H1 (cell line): ENCODE data around the gene PRKAR1B. TPM values are rescaled to one million over a fixed set of nuclear protein-coding genes. Genes with fewer than 3 reads are reported as not detected.
A peak's percentile ranks its signal among the peaks of the same experiment; 100 is the strongest.

ENCODE experiments used
- CTCF ChIA-PET: fragments of 300-600 bp; sonication (Branson Sonifier 250); formaldehyde crosslinking; loops from one replicate; lab custom pipeline; 2021; ENCODE audit not compliant: partially characterized antibody; lab: Charles Lee
- POLR2A ChIA-PET: fragments of 300-600 bp; sonication (Branson Sonifier 250); formaldehyde crosslinking; loops from one replicate; lab custom pipeline; 2021; ENCODE audit warnings: inconsistent platforms; ENCODE audit not compliant: partially characterized antibody; lab: Charles Lee
- DNase-seq, 2 experiments: peaks; one replicate each; pipeline versions ENCODE4 v3.0.0 to v3.0.0-alpha.2; 2010 to 2022; ENCODE audit warnings: low spot score in 2 of 2, low read depth in 1 of 2, mixed read lengths in 1 of 2
- FAIRE-seq: peaks from 2 replicates; lab custom pipeline; 2011; peaks lifted over from hg19 to GRCh38; lab: Jason Lieb, UNC
- H2AFZ ChIP-seq: 2 replicates; pipeline ENCODE4 v1.8.1; 2012; ENCODE audit warnings: low read length, inconsistent platforms
- H2AK5ac ChIP-seq: 2 replicates; pipeline ENCODE4 v1.6.1; 2013; ENCODE audit warnings: low read depth, low read length
- H2BK120ac ChIP-seq: replicated peaks from 2 replicates; pipeline ENCODE3; 2013; ENCODE audit warnings: low read depth, low read length, inconsistent platforms
- H2BK12ac ChIP-seq: 2 replicates; pipeline ENCODE4 v1.6.1; 2013; ENCODE audit warnings: low read depth, low read length
- H2BK15ac ChIP-seq: 2 replicates; pipeline ENCODE4 v1.6.1; 2013; ENCODE audit warnings: low read length
- H2BK20ac ChIP-seq: 2 replicates; pipeline ENCODE4 v1.6.1; 2013; ENCODE audit warnings: low read length
- H2BK5ac ChIP-seq: 2 replicates; pipeline ENCODE4 v1.6.1; 2013; ENCODE audit warnings: low read depth, low read length
- H3K14ac ChIP-seq: 2 replicates; pipeline ENCODE4 v1.6.1; 2013; ENCODE audit warnings: inconsistent platforms; ENCODE audit not compliant: insufficient read length
- H3K18ac ChIP-seq: 2 replicates; pipeline ENCODE4 v1.6.1; 2013; ENCODE audit warnings: low read length; ENCODE audit errors: extremely low read depth
- H3K23ac ChIP-seq: 2 replicates; pipeline ENCODE4 v1.6.1; 2013; ENCODE audit warnings: inconsistent platforms; ENCODE audit not compliant: insufficient read length
- H3K23me2 ChIP-seq: 2 replicates; pipeline ENCODE4 v1.6.1; 2013; ENCODE audit warnings: low read depth, low read length
- H3K27ac ChIP-seq: 2 replicates; pipeline ENCODE4 v1.6.1; 2011; ENCODE audit warnings: low read depth, low read length, inconsistent platforms
- H3K27me3 ChIP-seq, 4 experiments: replicated peaks in 1 of 4; 1 replicate in 1 of 4; 2 replicates in 3 of 4; pipeline versions ENCODE4 v1.6.1 to v1.8.1; 2011 to 2013; ENCODE audit warnings: low read length in 3 of 4, mild to moderate bottlenecking in 3 of 4, inconsistent platforms in 2 of 4, mixed read lengths in 2 of 4, moderate library complexity in 1 of 4; ENCODE audit not compliant: control insufficient read depth in 3 of 4, insufficient read depth in 3 of 4; ENCODE audit errors: extremely low read depth in 1 of 4
- H3K36me3 ChIP-seq, 4 experiments: 2 replicates each; pipeline versions ENCODE4 v1.6.1 to v1.8.1; 2011 to 2013; ENCODE audit warnings: mild to moderate bottlenecking in 4 of 4, low read length in 3 of 4, moderate library complexity in 2 of 4, control low read depth in 1 of 4, inconsistent platforms in 1 of 4; ENCODE audit not compliant: insufficient read depth in 4 of 4, control insufficient read depth in 2 of 4
- H3K4ac ChIP-seq: replicated peaks from 2 replicates; pipeline ENCODE3; 2013; ENCODE audit warnings: low read length, low read depth, mixed read lengths, inconsistent platforms; ENCODE audit not compliant: insufficient read length
- H3K4me1 ChIP-seq, 4 experiments: replicated peaks in 1 of 4; 1 replicate in 1 of 4; 2 replicates in 3 of 4; pipeline versions ENCODE4 v1.6.1 to v1.8.1; 2011 to 2013; ENCODE audit warnings: low read length in 3 of 4, inconsistent platforms in 2 of 4, mixed read lengths in 1 of 4; ENCODE audit not compliant: insufficient read depth in 4 of 4, control insufficient read depth in 3 of 4
- H3K4me2 ChIP-seq, 2 experiments: 2 replicates each; pipeline versions ENCODE4 v1.6.1 to v1.8.1; 2011 to 2013; ENCODE audit warnings: low read depth in 2 of 2, low read length in 2 of 2, control low read depth in 1 of 2, inconsistent platforms in 1 of 2, mild to moderate bottlenecking in 1 of 2; ENCODE audit not compliant: insufficient read depth in 1 of 2
- H3K4me3 ChIP-seq, 4 experiments: fragments of 200-600, 300-600 bp in 1 of 4; sonication (generic), shearing (Covaris generic), sonication (Bioruptor Twin) in 1 of 4; 2 replicates each; pipeline versions ENCODE4 v1.5.1 to v1.8.1; 2011 to 2016; ENCODE audit warnings: low read length in 4 of 4, low read depth in 3 of 4, control low read depth in 2 of 4, inconsistent platforms in 2 of 4, mild to moderate bottlenecking in 2 of 4, mixed read lengths in 1 of 4, moderate library complexity in 1 of 4; ENCODE audit not compliant: insufficient read depth in 2 of 4; ENCODE audit errors: extremely low read depth in 1 of 4
- H3K56ac ChIP-seq: replicated peaks from 2 replicates; pipeline ENCODE3; 2013; ENCODE audit warnings: low read depth, mild to moderate bottlenecking, mixed read lengths, low read length, inconsistent platforms; ENCODE audit not compliant: insufficient read length
- H3K79me1 ChIP-seq: 2 replicates; pipeline ENCODE4 v1.6.1; 2013; ENCODE audit warnings: low read depth, low read length, control low read depth
- H3K79me2 ChIP-seq, 2 experiments: 2 replicates each; pipeline versions ENCODE4 v1.6.1 to v1.8.1; 2012 to 2013; ENCODE audit warnings: low read length in 2 of 2, mild to moderate bottlenecking in 2 of 2, inconsistent platforms in 1 of 2; ENCODE audit not compliant: insufficient read depth in 2 of 2, control insufficient read depth in 1 of 2
- H3K9ac ChIP-seq, 4 experiments: replicated peaks in 1 of 4; 1 replicate in 1 of 4; 2 replicates in 3 of 4; pipeline versions ENCODE4 v1.6.1 to v1.8.1; 2011 to 2013; ENCODE audit warnings: low read depth in 3 of 4, low read length in 3 of 4, control low read depth in 2 of 4, mild to moderate bottlenecking in 2 of 4, moderate library complexity in 2 of 4, inconsistent platforms in 1 of 4; ENCODE audit errors: extremely low read depth in 1 of 4
- H3K9me3 ChIP-seq, 2 experiments: 2 replicates each; pipeline versions ENCODE4 v1.6.1 to v1.8.1; 2012 to 2013; ENCODE audit warnings: mild to moderate bottlenecking in 2 of 2, moderate library complexity in 2 of 2, control low read depth in 1 of 2, inconsistent platforms in 1 of 2, low read depth in 1 of 2, low read length in 1 of 2, mixed read lengths in 1 of 2; ENCODE audit not compliant: insufficient read depth in 2 of 2
- H4K20me1 ChIP-seq, 2 experiments: replicated peaks in 1 of 2; 2 replicates each; pipeline versions ENCODE3 to v1.8.1; 2011 to 2013; ENCODE audit warnings: inconsistent platforms in 2 of 2, low read length in 2 of 2, mild to moderate bottlenecking in 1 of 2; ENCODE audit not compliant: insufficient read depth in 2 of 2, control insufficient read depth in 1 of 2
- H4K5ac ChIP-seq: 2 replicates; pipeline ENCODE4 v1.6.1; 2013; ENCODE audit warnings: low read length, low read depth, mixed read lengths, inconsistent platforms; ENCODE audit not compliant: insufficient read length
- H4K8ac ChIP-seq: 2 replicates; pipeline ENCODE4 v1.8.0; 2013; ENCODE audit warnings: mild to moderate bottlenecking, moderate library complexity, low read length, inconsistent platforms; ENCODE audit not compliant: insufficient read depth; ENCODE audit errors: extremely low read depth
- H4K91ac ChIP-seq: replicated peaks from 2 replicates; pipeline ENCODE3; 2013; ENCODE audit warnings: low read length, mixed read lengths, inconsistent platforms; ENCODE audit not compliant: insufficient read length
- CHD2 ChIP-seq: IDR thresholded peaks from 2 replicates; pipeline ENCODE4 v1.6.1; 2012; ENCODE audit warnings: low read length, improper control_type of control experiment
- EP300 ChIP-seq, 2 experiments: IDR thresholded peaks; 1 replicate in 1 of 2; 2 replicates in 1 of 2; pipeline ENCODE4 v1.6.1; 2011 to 2012; ENCODE audit warnings: low read depth in 2 of 2, low read length in 2 of 2, mild to moderate bottlenecking in 2 of 2, borderline replicate concordance in 1 of 2, inconsistent platforms in 1 of 2, moderate library complexity in 1 of 2
- GTF2F1 ChIP-seq: IDR thresholded peaks from 2 replicates; pipeline ENCODE4 v1.6.1; 2012; ENCODE audit warnings: low read depth, low read length, improper control_type of control experiment, borderline replicate concordance
- PHF8 ChIP-seq: fragments of 200-600 bp; sonication (generic); conservative IDR thresholded peaks from 2 replicates; pipeline ENCODE4 v1.7.1; 2012; ENCODE audit warnings: low read depth, mild to moderate bottlenecking, inconsistent platforms, low read length, moderate library complexity
- RFX5 ChIP-seq: IDR thresholded peaks from 2 replicates; pipeline ENCODE4 v1.6.1; 2011; ENCODE audit warnings: low read depth, low read length, improper control_type of control experiment, borderline replicate concordance
- SIN3A ChIP-seq, 2 experiments: IDR thresholded peaks in 1 of 2; conservative IDR thresholded peaks in 1 of 2; 2 replicates each; pipeline ENCODE4 v1.6.1; 2011 to 2012; ENCODE audit warnings: low read length in 2 of 2, improper control_type of control experiment in 1 of 2, low read depth in 1 of 2, mild to moderate bottlenecking in 1 of 2
- SUZ12 ChIP-seq: fragments of 200-600 bp; sonication (generic); IDR thresholded peaks from 2 replicates; pipeline ENCODE4 v1.6.1; 2012; ENCODE audit warnings: mild to moderate bottlenecking, inconsistent platforms, low read length, moderate library complexity, mixed read lengths
- TBP ChIP-seq: IDR thresholded peaks from 2 replicates; pipeline ENCODE4 v1.6.1; 2011; ENCODE audit warnings: low read depth, low read length, improper control_type of control experiment
- WGBS, 2 experiments: shearing (Covaris generic) in 1 of 2; methylation state at CpG; one replicate each; pipeline versions ENCODE4 v1.1.6 to v1.1.7; 2013 to 2015; ENCODE audit warnings: low lambda C conversion rate in 2 of 2, mixed read lengths in 2 of 2, inconsistent platforms in 1 of 2, low coverage in 1 of 2, missing lambda C conversion rate in 1 of 2; ENCODE audit not compliant: insufficient replicate concordance in 2 of 2, insufficient coverage in 1 of 2, insufficient read length in 1 of 2; ENCODE audit errors: extremely low coverage in 1 of 2, missing lambda C conversion rate in 1 of 2; 5-methylcytosine and 5-hydroxymethylcytosine counted together
- polyA plus RNA-seq, 7 experiments: library from polyadenylated mRNA; depleted of rRNA in 3 of 7; stranded (reverse) in 5 of 7; unstranded in 2 of 7; fragments of >200 nt in 5 of 7; fragments of 200-250 nt in 2 of 7; gene quantifications; 1 replicate in 5 of 7; 2 replicates in 1 of 7; 4 replicates in 1 of 7; pipeline versions ENCODE4 v1.2.1 to v1.2.3, GENCODE V29; 2011 to 2013; ENCODE audit warnings: missing spikeins in 2 of 7, mixed read lengths in 2 of 7
- total RNA-seq: library from RNA; stranded (reverse); fragmentation: NEBNext Ultra II Directional; extraction: Animal tissue kit (Norgen Biotek cat#: 25700); gene quantifications from 2 replicates; pipeline ENCODE4 v1.2.1, GENCODE V29; 2021
- TF ChIP-seq, protein P1 (sequence below): IDR thresholded peaks from 2 replicates; pipeline ENCODE4 v1.6.1; 2011; ENCODE audit warnings: low read length, improper control_type of control experiment

Gene PRKAR1B
- total and polyA plus RNA-seq, 2 of the 8 experiments (the other 6 are each of a cell fraction or from before 2014, with no cell fraction given) = 12.3 to 55.7 TPM

- peak overlapping the region; percentile 95 for H3K18ac ChIP-seq
- H3K23me2 ChIP-seq = peaks cover 31% of the 10 kb centered on the region
- H3K9ac ChIP-seq = no peak overlapping the region; a peak in 1 of 7 replicates
- WGBS, 2 experiments = 2% methylated on average over 31 of the region's 72 CpGs; no CpG with 5 or more reads in 1 of the 2 experiments
- no peak overlapping the region for H2AK5ac ChIP-seq
- no peak overlapping the region for H2AFZ ChIP-seq
- no peaks in the 10 kb centered on the region for H3K9me3 ChIP-seq
- peaks cover 25 to 47% (median 33%) of the 10 kb centered on the region in 4 experiments for H3K27me3 ChIP-seq
- no peak overlapping the region for H3K56ac ChIP-seq
- H4K20me1 ChIP-seq = peaks cover 0 to 5% of the 10 kb centered on the region in 2 experiments
- H3K79me2 ChIP-seq = peaks cover 0 to 18% of the 10 kb centered on the region in 2 experiments; a peak in 3 of 4 replicates
- no peak overlapping the region for H3K23ac ChIP-seq
- H3K79me1 ChIP-seq = no peaks in the 10 kb centered on the region
- no peaks in the 10 kb centered on the region; a peak in 1 of 8 replicates for H3K36me3 ChIP-seq
- H2BK120ac ChIP-seq = no peak overlapping the region
- no peak overlapping the region for H2BK15ac ChIP-seq
- H2BK20ac ChIP-seq = 0 out of 2 replicates have a peak overlapping the region, but pooled peaks have one; percentile 72
- FAIRE-seq = no peak
- H3K4me1 ChIP-seq = peaks cover 0 to 17% (median 9%) of the 10 kb centered on the region in 4 experiments; a peak in 5 of 7 replicates
- H3K14ac ChIP-seq = no peak overlapping the region
- H3K4ac ChIP-seq = peak overlapping the region; percentile 39
- H2BK12ac ChIP-seq = peak overlapping the region; percentile 80; the same call in 1 of the 2 replicates
- H3K4me2 ChIP-seq = peak overlapping the region; percentile 61 to 77
- H4K91ac ChIP-seq = peak overlapping the region; percentile 55
- no peak overlapping the region for H4K5ac ChIP-seq
- CTCF ChIA-PET = interaction anchor here (0.8 to 1.4 kb wide), 3 partner anchors 141 to 200 kb away, joined by 3 to 4 read pairs (median 3); no protein-coding TSS in a partner anchor
- peak in 1 of 2 experiments; percentile 70 for DNase-seq
- peak overlapping the region; percentile 88 for H4K8ac ChIP-seq
- H3K4me3 ChIP-seq = peak overlapping the region; percentile 41 to 63 (median 48); a peak in 7 of 8 replicates
- POLR2A ChIA-PET = interaction anchor here (1.4 kb wide), 1 partner anchor 41 kb away, joined by 4 read pairs; no protein-coding TSS in a partner anchor
- H2BK5ac ChIP-seq = peak overlapping the region; percentile 66; the same call in 1 of the 2 replicates
- H3K27ac ChIP-seq = no peak overlapping the region
- TF ChIP-seq, protein P1, sequence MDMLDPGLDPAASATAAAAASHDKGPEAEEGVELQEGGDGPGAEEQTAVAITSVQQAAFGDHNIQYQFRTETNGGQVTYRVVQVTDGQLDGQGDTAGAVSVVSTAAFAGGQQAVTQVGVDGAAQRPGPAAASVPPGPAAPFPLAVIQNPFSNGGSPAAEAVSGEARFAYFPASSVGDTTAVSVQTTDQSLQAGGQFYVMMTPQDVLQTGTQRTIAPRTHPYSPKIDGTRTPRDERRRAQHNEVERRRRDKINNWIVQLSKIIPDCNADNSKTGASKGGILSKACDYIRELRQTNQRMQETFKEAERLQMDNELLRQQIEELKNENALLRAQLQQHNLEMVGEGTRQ = no peak
- TF ChIP-seq SUZ12 (no peak; the same call in 1 of the 2 replicates), EP300 (IDR thresholded peaks at IDR 0.05; ENCODE audit: borderline replicate concordance in 1 of 2, low read depth in 2 of 2, low read length in 2 of 2) (no peak), GTF2F1 (no peak), CHD2 (no peak), RFX5 (no peak), SIN3A (conservative IDR thresholded peaks at IDR 0.05 in 1 of 2, IDR thresholded peaks at IDR 0.05 in 1 of 2; ENCODE audit: low read depth in 1 of 2, low read length in 2 of 2) (no peak), TBP (no peak), PHF8 (no peak)
These were observed 205.6 kb downstream of the PRKAR1B start for GRCh38 chr7:521221-522070.
